KBM-7 (cell line): ENCODE measurements around the gene TP73.
"Not testable (repeated sequence)": the region's sequence is repeated elsewhere in the genome, so short reads cannot be mapped to it uniquely, and the experiment has no call there.

Experiments
- DNase-seq: peaks from one replicate; pipeline ENCODE4 v3.0.0-alpha.2; 2015
- in situ Hi-C: fragments of 300-500 bp; cut with MboI; formaldehyde crosslinking; loops from 2 replicates; pipeline ENCODE4 v1.14.3; 2020; ENCODE audit warnings: low sequenced_read_pairs, low pct_unique_long_range_greater_than_20kb, mixed read lengths

The TP73 gene

GRCh38 chr1:3617806-3618345 is 34.4 kb upstream of the TP73 start:
- no peak for DNase-seq
- in situ Hi-C loops = no loop called here

DNA sequence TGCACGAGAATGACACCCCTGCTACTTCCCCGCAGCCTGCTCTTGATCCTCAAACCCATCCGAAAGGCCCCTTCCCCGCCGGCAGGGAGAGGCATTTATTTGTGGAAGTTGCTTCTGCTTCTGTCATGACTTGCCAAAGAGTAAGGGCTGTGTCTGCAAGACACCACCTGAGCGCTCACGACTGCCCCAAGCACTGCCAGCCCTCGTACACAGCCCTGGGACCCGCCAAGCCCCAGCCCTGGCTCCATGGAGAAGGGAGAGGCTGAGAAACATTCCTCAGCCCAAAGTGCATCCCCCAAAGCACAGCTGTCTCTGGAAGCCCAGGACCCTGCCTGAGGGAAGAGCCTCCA is 33.8 kb upstream of the TP73 start:
- in situ Hi-C loops = no loop called here
- DNase-seq = no peak

DNA sequence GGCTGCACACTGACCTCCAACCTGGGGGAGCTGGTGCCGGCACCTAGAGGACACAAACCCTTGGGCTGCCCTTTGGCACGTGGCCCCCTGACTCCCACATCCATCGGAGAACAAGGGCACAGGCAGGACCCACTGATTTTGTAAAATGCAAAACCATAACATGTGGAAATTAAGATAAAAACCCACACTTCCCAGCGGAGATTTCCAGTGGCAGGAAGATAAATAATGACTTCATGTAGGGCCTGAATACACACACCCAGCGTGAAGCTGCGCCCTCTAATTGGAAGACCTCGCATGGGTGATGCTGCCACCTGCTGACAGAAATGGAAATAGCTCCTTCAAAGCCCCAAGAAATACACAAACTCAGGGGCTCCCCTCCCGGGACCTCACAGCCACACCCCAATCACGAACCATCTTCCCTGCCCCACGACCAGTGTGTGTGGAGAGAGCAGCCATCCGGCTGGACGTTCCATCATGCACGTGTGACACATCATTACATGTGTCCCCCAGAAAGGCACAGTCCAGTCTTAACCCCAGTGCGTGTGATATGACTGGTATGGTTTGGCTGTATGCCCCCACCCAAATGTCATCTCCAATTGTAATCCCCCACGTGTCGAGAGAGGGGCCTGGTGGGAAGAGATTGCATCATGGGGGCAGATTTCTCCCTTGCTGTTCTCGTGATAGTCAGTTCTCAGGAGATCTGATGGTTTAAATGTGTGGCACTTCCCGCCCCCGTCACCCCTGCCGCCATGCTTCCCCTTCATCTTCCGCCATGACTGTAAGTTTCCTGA is 33.2 kb upstream of the TP73 start:
- DNase-seq = peak; percentile 83
- in situ Hi-C loops = no loop called here

- no peak for DNase-seq
Measured at GRCh38 chr1:3620708-3621107, 31.6 kb upstream of the TP73 start.

DNA sequence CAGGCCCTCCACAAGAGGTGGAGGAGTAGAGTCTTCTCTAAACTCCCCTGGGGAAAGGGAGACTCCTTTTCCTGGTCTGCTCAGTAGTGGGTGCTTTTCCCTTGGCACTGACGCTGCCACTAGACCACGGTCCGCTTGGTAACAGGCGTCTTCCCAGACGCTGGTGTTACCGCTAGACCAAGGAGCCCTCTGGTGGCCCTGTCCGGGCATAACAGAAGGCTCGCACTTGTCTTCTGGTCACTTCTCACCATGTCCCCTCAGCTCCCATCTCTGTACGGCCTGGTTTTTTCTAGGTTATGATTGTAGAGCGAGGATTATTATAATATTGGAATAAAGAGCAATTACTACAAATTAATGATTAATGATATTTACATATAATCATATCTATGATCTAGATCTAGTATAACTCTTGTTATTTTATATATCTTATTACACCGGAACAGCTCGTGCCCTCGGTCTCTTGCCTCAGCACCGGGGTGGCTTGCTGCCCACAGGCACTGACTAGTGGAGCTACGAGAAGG is 31.1 kb upstream of the TP73 start:
- DNase-seq, in situ Hi-C loops: not testable (repeated sequence)

More at GRCh38 chr1:3620708-3621107, 31.6 kb upstream of the TP73 start:
- in situ Hi-C loops = no loop called here

DNA sequence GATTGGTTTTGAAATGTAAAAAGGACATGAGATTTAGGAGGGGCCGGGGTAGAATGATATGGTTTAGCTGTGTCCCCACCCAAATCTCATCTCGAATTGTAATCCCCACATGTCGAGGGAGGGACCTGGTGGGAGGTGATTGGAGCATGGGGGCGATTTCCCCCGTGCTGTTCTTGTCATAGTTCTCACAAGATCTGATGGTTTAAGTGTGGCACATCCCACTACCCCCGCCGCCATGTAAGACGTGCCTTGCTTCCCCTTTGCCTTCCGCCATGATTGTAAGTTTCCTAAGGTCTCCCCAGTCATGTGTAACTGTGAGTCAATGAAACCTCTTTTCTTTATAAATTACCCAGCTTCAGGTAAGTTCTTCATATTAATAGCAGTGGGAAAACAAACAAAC is 30.2 kb upstream of the TP73 start:
- DNase-seq, in situ Hi-C loops: not testable (repeated sequence)

DNA sequence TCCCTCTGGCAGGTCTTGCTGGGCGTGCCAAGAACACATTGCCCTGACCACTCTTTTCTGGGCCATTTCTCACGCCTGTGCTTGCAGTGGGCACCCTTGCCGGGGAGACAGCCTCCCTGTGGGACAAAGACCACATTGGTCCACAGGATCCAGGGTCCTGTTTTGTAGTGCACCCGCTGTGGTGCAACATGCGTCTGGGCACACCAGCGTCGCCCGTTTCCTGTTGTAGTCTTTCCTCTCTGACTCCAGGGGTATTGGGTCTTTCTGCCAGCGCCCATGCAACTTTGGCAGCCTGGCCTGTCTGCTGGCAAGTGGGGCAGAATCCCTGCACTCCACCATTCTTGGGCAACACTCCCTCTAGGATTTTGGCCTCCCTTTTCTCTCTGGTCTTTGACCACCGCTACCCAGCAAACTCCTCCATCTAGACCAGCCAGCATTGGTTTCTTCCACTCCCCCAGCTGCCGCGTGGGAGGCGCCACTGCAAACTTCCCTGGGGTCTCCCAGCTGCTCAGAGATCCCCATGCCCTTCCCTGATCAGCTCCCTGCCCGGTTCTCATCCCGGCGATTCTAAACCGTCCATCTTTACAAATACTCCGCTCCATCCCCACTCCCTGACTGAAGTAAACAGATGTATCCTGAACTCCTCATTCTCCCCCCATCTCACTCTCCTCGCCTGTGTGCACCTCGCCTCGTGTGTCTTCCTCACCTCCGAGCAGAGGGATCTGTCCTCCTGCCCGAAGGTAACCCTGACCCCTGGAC is 28.7 kb upstream of the TP73 start:
- in situ Hi-C loops = no loop called here
- peak; percentile 15 for DNase-seq

- in situ Hi-C loops = no loop called here
- DNase-seq = peak; percentile 98
Measured at GRCh38 chr1:3624200-3625136, 27.8 kb upstream of the TP73 start, which contains the start of gene TPRG1L. Gene TPRG1L (plus strand): TSS chr1:3625015. CDS start chr1:3625073, 58 bp downstream.

DNA sequence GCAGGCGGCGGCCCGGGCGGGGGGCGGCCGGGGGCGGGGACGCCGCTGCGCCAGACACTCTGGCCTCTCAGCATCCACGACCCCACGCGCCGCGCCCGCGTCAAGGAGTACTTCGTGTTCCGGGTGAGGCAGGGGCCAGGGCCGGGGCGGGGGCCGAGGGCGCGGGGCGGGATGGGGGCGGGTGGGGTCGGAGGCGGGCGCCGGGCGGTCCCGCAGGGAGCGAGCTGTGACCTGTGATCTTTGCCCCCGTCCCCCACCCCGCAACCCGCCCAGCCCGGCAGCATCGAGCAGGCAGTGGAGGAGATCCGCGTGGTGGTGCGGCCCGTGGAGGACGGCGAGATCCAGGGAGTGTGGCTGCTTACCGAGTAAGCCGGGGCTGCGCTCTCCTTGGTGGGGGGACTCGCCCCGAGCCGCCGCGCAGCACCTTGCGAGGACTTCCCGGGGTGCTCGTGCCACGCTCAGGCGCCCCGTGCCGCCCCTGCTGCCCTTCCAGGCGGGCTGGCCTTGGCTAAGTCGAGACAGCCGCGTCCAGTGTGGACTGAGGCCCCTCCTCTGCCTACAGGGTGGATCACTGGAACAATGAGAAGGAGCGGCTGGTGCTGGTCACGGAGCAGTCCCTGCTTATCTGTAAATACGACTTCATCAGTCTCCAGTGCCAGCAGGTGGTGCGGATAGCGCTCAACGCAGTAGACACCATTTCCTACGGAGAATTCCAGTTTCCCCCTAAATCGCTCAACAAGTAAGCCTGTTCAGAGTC is 27.0 kb upstream of the TP73 start:
- in situ Hi-C loops = no loop called here
- DNase-seq = peak; percentile 38

DNA sequence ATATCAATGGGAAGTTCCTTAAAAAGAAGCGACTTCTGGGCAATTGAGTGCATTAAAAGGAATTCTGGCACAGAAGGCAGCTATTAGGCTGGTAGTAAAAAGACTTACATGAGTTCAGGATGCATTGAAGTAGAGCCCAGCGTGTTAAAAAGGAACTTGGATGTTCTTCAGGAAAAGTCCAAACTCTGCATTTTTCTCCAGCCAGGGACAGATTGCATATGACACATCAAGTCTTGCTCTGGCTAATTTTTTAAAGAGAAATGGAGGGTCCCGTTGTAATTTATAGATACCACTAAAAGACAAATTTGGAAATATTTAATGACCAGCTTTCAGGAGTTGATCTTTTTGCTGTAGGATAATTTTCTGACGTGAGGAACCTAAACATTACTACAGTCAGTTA is 26.3 kb upstream of the TP73 start:
- in situ Hi-C loops = no loop called here

DNA sequence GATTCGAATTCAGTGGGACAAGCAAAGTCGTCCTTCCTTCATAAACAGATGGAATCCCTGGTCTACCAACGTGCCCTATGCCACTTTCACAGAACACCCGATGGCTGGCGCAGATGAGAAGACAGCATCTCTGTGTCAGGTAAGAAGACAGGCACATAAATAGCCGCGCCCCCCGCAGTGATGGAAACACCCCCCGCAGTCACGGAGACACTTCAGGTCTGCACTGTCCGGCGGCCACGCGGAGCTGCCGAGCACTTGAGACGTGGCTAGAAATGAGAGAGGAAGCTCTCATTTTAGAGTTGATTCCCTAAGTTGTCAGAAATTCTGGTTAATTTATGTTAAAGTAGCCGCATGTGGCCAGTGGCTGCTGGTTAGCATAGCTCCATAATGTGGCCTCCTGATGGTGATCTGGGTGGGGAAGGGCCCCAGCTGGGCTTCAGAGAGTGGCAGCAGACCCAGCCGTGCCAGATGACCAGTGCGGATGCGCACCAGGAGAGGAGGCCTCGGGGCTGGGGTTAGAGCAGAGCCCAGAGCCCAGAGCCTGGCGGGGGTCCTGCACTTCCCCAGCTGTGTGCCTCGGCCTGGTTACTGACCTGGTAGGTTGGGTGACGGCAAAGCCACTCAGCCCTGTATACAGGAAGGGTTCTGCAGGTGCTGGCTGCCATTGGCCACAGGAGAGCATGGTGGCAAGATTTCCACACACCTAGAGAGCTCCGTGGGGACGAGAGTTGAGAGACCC is 24.6 kb upstream of the TP73 start:
- in situ Hi-C loops = no loop called here
- DNase-seq = no peak

More for the DNA sequence above, 26.3 kb upstream of the TP73 start:
- DNase-seq = no peak

GRCh38 chr1:3628445-3628844 is 23.9 kb upstream of the TP73 start:
- no peak for DNase-seq
- in situ Hi-C loops = no loop called here

DNA sequence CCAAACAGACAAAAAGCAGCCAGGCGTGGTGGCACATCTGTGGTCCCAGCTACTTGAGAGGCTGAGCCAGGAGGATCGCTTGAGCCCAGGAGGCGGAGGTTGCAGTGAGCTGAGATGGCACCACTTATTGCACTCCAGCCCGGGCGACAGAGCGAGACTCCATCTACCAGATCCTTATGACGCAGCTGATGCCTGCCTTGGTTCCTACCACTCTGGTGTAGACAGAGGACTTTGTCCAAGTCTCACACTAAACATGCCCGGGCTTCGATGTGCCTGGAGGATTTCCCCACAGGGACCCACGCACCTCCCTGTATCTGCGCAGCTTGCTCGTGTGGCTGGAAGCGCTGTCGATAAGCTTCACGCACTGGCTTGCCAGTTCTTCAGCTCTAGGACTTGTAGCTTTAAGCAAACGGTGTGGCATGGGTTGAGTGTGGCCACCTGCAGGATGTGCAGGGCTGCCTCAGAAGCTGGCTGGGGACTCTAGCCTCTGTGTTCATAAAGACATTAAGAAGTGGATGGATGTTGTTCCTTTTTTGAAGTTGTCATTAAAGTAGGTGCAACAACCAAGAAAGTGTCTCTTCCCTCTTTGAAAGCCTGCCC is 22.7 kb upstream of the TP73 start:
- in situ Hi-C loops = no loop called here
- DNase-seq = no peak

- no peak for DNase-seq
- in situ Hi-C loops = no loop called here
Measured at GRCh38 chr1:3630161-3630611, 22.1 kb upstream of the TP73 start.

DNA sequence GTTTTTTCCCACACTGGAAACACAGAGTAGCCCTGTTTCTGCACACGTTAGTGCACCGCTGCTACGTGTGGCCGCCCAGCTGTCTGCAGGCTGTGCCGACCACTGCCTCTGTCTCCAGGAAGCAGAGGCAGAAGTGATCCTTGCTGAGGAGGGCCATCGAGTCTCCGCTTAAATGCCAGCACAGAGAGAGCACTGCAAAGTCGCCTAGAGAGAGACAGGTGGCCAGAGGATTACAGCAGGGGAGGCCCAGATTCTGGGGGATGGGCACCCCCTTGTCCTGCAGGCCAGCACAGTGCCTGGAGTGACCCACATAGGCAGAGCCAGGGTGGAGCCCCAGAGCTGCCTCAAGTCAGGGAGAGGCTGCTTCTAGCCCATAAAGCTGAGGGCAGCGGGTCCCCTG is 21.4 kb upstream of the TP73 start:
- in situ Hi-C loops = no loop called here
- no peak for DNase-seq

DNA sequence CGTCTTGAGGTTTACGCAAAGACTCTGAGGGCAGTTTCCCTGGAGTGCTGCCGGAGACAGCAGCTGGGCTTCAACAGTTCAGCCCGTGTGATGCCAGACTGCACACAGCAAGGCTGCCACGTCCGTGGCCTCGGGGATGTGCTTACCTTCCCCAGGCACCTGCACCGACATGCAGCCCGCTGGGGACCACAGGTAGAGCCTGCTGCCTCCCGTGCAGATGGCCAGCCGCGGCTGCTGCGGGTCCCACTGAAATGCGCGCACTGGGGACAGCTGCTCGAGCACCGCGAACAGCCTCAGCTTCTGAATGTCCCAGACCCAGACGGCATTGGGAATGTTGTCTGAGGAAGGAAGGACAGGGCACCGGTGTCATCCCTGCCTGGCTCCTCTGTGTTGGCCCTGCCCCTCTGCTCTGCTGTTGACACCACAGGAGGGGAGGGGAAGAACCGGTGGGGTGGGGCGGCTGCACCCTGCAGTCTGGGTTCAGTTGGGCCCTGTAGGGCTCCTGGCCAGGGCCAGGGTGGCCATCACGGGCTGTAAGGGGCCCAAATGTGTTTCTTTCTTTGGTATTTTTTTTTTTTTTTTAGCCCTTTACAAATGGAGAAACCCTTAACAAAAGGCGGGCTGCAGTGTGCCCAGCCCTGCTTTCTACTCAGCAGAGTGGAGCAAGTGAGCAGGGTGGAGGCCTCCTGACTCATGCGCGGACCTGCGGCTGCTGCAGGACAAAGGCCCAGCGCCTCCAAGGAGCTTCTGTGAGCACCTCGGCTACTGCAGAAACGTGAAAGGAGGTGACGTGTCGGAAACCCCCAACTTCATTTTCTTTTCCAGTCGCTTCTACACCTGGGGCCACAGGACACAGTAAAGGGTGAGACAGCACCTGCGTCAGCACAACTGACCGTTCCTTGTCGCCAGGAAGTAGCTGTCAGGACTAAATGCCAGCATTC is 20.7 kb upstream of the TP73 start:
- in situ Hi-C loops = no loop called here
- DNase-seq = no peak
